Measurements from ENCODE around the gene CATSPERE. TPM values are rescaled to one million over a fixed set of nuclear protein-coding genes. Genes with fewer than 3 reads are reported as not detected.
"Not testable (repeated sequence)": the region's sequence is repeated elsewhere in the genome, so short reads cannot be mapped to it uniquely, and the experiment has no call there.

The CATSPERE gene
- total RNA-seq, 1 donor, result 0.54 TPM

GRCh38 chr1:244536316-244536715 is 75.2 kb downstream of the CATSPERE start:
- no peak for DNase-seq (ENCODE audit: low read depth in 2 of 3, low spot score in 2 of 3)

- DNase-seq (ENCODE audit: low read depth in 2 of 3, low spot score in 2 of 3), result no peak
Measured at GRCh38 chr1:244545511-244545910, 84.4 kb downstream of the CATSPERE start.

- no peak for DNase-seq (ENCODE audit: low read depth in 2 of 3, low spot score in 2 of 3)
Measured at GRCh38 chr1:244548558-244549115, 87.6 kb downstream of the CATSPERE start.

- no peak for DNase-seq (ENCODE audit: low read depth in 2 of 3, low spot score in 2 of 3)
Measured at GRCh38 chr1:244552336-244552735, 91.3 kb downstream of the CATSPERE start.

- DNase-seq (ENCODE audit: low read depth in 2 of 3, low spot score in 2 of 3), result no peak
Measured at GRCh38 chr1:244556263-244556662, 95.2 kb downstream of the CATSPERE start.

- no peak for DNase-seq (ENCODE audit: low read depth in 2 of 3, low spot score in 2 of 3)
Measured at GRCh38 chr1:244557565-244557964, 96.5 kb downstream of the CATSPERE start.

GRCh38 chr1:244559561-244559960 is 98.5 kb downstream of the CATSPERE start:
- DNase-seq (ENCODE audit: low read depth in 2 of 3, low spot score in 2 of 3), result no peak

- not testable (repeated sequence) for DNase-seq (ENCODE audit: low read depth in 2 of 3, low spot score in 2 of 3)
Measured at GRCh38 chr1:244562877-244563276, 101.8 kb downstream of the CATSPERE start.

- DNase-seq (ENCODE audit: low read depth in 2 of 3, low spot score in 2 of 3), result peak in 1 of 3 donors; percentile 1
Measured at GRCh38 chr1:244573768-244574167, 112.7 kb downstream of the CATSPERE start.

GRCh38 chr1:244576259-244576892 is 115.3 kb downstream of the CATSPERE start:
- peak in 1 of 3 donors; percentile 18 for DNase-seq (ENCODE audit: low read depth in 2 of 3, low spot score in 2 of 3)

- not testable (repeated sequence) for DNase-seq (ENCODE audit: low read depth in 2 of 3, low spot score in 2 of 3)
Measured at GRCh38 chr1:244578205-244578604, 117.1 kb downstream of the CATSPERE start.

- no peak for DNase-seq (ENCODE audit: low read depth in 2 of 3, low spot score in 2 of 3)
Measured at GRCh38 chr1:244583358-244583982, 122.4 kb downstream of the CATSPERE start.

GRCh38 chr1:244585867-244586266 is 124.8 kb downstream of the CATSPERE start:
- DNase-seq (ENCODE audit: low read depth in 2 of 3, low spot score in 2 of 3), result no peak

- DNase-seq (ENCODE audit: low read depth in 2 of 3, low spot score in 2 of 3), result no peak
Measured at GRCh38 chr1:244590670-244591069, 129.6 kb downstream of the CATSPERE start.

- DNase-seq (ENCODE audit: low read depth in 2 of 3, low spot score in 2 of 3), result no peak
Measured at GRCh38 chr1:244598611-244599010, 137.5 kb downstream of the CATSPERE start.

GRCh38 chr1:244599937-244600350 is 138.9 kb downstream of the CATSPERE start:
- no peak for DNase-seq (ENCODE audit: low read depth in 2 of 3, low spot score in 2 of 3)

GRCh38 chr1:244601336-244601735 is 140.3 kb downstream of the CATSPERE start:
- DNase-seq (ENCODE audit: low read depth in 2 of 3, low spot score in 2 of 3), result no peak

- DNase-seq (ENCODE audit: low read depth in 2 of 3, low spot score in 2 of 3), result peak in 1 of 3 donors; percentile 57
Measured at GRCh38 chr1:244603498-244603897, 142.4 kb downstream of the CATSPERE start.

- no peak for DNase-seq (ENCODE audit: low read depth in 2 of 3, low spot score in 2 of 3)
Measured at GRCh38 chr1:244605835-244606370, 144.8 kb downstream of the CATSPERE start.

- DNase-seq (ENCODE audit: low read depth in 2 of 3, low spot score in 2 of 3), result no peak
Measured at GRCh38 chr1:244614113-244614836, 153.2 kb downstream of the CATSPERE start.

- DNase-seq (ENCODE audit: low read depth in 2 of 3, low spot score in 2 of 3), result no peak
Measured at GRCh38 chr1:244614879-244615278, 153.8 kb downstream of the CATSPERE start.
